Femur (tissue), 1 donor: ENCODE data around the gene ADAMTSL1.

Experiments
- DNase-seq: peaks from one replicate; pipeline ENCODE4 v3.0.0-alpha.2; 2017

Gene ADAMTSL1

DNA sequence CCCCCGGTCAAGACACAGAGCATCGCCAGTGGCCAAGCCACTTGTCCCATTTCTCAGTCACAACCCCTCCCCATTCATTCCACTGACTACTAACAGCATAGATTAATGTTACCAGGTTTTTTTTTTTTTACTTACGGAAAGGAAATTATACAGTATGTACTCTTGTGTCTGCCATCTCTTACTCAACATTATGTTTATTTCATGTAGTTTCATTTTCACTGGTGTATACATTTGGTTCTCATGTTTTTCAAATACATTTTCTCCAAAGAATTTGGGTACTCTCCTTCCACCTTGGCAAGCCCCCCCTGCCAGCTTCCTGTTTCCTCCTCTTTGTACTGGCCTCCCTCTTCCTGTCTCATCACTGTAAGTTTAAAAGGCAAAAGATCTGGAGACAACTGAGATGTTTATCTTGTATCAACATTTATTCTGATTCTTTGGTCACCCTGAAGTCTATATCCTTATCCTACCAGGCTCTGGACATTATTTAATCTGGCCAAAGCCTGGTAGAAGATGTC, 351.8 kb downstream of the ADAMTSL1 start:
- DNase-seq, result no peak

DNA sequence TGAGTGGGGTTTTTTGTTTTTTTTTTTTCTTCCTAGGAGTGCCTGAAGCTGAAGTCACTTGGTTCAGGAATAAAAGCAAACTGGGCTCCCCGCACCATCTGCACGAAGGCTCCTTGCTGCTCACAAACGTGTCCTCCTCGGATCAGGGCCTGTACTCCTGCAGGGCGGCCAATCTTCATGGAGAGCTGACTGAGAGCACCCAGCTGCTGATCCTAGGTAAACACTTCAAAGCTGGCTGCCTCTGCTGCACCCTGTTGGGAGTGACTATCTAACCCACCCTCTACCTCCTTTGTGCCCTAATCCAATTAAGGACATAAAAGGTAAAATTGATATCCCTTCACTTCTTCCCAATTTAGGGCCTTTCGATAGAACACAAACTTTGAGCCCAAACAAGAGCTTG, 352.3 kb downstream of the ADAMTSL1 start:
- no peak for DNase-seq

DNA sequence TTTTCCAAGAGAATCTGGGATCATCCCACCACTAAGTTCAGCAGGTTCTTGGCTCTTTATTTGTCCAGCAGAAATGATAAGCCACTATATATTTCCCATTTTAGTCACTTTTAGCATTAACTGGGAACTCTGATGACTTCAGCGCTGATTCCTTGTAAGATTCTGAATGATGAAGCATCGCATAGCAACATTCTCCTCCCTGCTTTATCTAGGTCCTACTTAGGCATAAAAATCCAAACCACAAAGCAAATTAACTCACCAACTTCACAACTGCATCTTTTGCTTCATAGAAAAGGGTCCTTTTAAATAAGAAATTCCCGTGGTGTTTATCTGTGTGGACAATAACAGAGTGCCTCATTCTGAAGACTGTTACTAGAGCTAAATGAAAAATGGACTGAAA, 355.1 kb downstream of the ADAMTSL1 start:
- no peak for DNase-seq

DNA sequence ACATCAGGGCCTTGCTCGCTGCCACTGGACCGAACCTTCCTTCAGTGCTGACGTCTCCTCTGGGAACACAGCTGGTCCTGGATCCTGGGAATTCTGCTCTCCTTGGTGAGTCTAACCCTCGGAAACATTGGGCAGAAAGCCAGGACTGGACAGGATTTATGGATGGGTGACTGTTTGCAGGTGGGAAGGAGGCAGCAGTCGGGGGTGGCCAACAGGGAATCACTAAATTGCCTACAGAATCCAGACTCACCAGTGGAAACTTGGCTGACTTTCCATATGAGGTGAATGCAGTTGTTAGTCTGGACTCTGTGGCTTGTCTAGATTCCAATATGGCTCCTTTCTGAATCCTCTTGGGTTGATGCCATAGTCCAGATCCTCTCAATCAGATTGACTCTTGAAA, 355.9 kb downstream of the ADAMTSL1 start:
- peak; percentile 47 for DNase-seq

DNA sequence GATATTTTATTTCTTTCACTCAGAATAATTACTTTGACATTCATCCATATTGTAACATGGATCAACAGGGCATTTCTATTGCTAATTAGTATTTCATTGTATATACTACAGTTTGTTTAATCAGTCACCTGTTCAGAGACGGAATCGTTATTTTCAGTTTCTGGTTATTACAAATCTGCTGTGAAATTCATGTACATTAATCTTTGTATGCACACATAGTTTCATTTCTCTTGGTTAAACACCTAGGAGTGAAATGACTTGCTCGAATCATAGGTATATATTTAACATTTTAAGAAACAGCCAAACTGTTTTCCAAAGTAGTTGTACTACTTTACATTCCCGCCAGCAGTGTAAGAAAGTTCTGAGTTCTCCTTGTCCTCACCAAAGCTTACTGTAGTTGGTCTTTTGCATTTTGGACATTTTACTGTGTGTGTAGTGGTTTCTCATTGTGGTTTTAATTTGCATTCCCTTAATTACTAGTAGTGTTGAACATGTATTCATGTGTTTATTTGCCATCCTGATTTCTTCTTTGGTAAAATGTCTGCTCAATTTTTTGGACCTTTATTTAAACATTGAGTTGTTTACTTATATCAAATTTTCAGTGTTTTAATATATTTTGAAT, 360.9 kb downstream of the ADAMTSL1 start:
- no peak for DNase-seq

DNA sequence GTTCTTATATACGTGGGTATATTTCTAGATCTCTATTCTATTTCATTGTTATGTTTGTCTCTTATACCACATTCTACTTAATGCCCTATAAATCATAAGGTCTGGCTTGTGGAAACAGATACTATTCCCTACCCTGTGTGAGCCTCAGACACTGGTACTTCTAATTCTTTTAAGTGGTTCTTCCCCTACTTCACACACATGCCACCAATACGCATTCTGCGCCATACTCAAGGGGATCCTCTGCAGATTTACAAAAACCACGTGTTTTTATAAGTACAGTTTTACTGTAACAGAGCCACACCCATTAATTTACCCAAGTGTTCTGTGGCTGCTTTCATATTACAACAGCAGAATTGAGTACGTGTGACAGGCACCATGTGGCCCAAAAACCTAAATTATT, 363.4 kb downstream of the ADAMTSL1 start:
- DNase-seq, result no peak

DNA sequence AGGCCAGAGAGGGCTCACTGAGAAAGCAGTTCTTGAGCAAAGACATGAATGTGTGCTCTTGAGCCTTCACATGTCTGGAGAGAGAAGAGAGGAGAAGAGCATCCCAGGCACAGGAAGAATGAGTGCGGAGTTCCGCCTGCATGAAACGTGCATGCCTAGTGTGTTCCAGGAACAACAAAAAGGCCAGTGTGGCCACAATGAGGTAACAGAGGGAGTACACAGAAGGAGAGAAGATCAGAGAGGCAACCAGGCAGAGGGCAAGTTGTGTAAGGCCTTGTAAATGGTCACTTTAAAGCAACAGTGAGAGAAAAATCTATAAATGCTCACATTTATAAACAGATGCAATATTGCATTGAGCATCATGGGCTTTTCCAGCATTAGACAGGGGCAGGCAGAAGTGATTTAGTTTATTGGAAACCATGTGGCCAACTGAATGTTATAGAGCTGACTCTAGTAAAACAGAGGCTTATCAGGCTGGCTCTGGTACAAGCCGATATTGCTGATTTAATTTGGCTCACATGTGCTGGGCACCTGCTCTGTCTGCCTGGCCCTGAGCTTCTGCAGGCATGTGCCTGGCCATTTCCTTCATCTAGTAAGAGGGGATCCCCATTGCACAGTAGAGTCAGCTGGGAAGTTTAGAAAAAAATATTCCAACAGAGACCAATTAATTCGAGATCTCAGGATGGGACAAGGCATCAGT, 373.8 kb downstream of the ADAMTSL1 start:
- no peak for DNase-seq

DNA sequence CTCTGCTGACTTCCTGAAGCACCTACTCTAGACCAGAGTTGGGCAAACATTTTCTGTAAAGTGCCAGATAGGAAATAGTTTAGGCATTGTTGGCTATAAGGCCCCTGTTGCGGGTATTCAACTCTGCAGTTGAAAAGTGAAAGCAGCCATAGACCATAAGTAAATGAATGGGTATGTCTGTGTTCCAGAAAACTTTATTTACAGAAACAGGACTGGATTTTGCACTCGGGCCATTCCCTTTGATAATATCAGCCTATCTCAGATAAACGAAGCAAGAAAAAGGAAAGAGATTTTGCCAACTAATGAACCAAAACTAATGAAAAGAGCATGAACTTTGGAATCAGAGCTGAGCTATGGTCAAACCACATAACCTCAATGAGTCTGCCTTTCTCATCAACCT, 374.7 kb downstream of the ADAMTSL1 start:
- no peak for DNase-seq

DNA sequence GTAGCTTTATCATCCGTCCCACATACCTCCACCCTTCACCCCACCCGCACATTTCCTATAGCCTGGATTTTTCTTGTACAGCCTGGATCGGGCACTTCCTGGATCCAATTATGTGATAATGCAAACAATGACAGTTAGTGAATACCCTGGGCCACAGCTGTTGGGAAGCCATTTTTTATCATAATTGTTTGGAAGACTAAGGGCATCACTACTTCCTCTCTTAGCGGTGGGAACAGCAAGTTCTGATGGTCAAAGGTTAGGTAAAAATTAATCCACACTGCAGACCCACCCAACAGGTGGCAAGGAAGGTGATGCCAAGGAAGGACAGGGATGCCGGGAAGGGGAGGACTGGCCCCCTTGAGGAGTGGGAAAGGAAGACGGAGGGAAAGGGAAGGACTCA, 375.3 kb downstream of the ADAMTSL1 start:
- DNase-seq, result no peak

DNA sequence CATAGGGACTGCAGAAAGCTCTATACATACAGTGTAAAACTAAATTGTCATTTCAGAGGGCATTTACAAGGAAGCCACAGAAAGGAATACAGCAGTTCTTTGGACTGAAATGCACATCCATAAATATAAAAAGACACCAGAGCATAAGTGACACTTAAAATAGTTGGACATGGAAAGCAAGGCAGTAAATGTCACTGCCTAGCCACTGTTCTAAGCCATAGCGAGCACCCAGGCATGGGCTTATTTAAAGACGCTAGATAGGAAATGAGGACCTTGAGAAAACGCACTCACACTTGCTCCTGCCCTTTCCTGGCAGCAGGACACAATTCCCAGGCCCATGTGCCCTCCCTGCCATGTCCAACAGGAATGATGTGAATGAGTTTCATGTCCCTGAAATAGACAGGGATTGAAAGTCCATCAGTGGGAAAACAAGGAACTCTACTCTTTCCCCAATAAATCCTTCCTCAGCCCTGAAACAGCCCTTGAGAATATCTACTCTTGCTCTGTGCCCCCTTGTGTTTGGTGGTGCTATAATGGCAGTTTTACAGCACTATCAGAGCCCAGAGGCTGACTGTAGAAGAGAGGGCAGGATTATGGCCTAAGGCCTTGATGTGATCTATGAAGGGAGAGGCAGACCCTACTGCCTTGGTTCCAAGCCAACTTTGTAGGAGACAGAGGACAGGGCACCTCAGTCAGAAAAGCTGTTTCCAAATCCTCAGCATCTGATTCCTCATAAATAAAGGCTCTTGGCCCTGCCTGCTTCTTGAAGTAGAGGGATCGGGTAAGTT, 376.1 kb downstream of the ADAMTSL1 start:
- DNase-seq, result peak; percentile 24

DNA sequence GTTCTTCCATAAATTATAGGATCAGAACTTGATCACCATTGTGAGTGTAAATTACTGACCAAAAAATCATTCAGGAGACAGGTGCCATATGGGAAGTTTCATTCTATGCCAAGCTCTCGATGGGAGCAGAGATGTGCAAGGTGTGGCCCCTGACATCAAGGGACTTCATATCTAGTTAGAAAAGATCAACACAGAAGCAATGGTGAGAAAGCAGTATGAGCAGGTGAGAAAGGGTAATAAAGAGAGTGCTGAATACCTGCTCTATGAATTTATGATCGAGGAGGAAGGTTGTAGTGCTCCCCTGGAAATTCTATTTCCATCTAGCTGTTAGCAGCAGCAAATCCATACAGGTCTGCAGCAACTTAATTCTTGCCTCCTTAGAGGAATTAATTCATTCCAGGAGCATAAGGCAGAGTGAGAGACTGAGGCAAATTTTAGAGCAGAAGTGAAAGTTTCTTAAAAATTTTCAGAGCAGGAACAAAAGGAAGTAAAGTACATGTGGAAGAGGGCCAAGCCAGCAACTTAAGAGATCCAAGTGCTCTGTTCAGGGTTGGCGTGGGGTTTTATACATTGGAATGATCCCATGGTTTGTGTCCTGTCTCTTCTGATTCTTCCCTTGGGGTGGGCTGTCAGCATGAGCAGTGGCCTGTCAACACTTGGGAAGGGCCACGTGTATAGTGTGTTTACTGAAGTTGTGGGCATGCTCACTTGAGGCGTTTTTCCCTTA, 377.3 kb downstream of the ADAMTSL1 start:
- DNase-seq, result no peak

DNA sequence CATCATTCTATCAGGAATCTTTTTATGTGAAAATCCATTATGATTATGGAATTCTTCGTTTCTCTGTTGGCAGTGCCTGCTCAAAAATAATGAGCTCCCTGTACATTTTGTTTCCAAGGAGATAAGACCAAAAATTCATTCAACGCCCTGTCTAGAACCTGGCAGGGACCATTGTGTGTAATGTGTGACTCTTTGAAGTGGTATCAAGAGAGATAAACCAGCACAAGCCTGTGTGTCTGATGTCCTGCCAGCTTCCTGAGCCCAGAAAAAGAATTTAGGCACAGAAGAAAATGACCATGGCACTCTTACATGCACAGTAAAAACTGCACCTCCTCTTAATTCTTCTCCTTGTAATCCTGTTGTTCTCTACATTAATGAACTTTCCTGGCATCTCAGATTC, 381.7 kb downstream of the ADAMTSL1 start:
- no peak for DNase-seq

DNA sequence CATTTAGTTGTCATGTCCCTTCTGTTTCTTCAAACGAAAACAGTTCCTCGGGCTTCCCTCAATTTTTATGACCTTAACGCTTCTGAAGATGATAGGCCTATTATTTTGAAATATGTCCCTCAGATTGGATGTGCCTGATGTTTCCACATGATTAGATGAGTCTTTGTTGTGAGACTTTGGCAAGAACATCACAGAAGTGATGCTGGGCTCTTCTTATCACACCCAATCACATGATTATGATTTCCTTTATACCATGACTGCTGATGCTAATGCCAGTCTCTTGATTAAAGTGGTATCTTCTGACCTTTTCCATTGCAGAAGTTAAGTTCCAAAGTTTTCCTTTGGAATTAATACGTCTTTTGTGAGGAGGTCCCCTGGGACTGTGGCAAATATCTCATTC, 383.4 kb downstream of the ADAMTSL1 start:
- no peak for DNase-seq

DNA sequence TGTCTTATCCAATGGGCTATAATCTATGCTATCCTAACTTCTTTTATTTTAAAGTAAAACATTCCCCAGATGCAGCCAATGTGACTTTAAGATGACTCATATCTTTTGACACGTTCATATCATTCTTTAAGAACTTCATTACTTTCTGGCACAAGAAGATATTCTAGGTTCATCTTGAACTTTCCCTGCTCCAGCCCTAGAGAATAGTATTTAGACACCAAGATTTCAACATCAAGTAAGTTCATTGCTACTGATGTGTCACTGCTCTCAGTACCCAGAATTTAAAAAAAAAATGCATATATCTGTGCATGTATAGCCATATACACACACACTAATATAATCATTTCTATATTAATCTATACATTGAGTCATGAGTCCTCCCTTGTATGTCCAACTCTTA, 383.8 kb downstream of the ADAMTSL1 start:
- no peak for DNase-seq

DNA sequence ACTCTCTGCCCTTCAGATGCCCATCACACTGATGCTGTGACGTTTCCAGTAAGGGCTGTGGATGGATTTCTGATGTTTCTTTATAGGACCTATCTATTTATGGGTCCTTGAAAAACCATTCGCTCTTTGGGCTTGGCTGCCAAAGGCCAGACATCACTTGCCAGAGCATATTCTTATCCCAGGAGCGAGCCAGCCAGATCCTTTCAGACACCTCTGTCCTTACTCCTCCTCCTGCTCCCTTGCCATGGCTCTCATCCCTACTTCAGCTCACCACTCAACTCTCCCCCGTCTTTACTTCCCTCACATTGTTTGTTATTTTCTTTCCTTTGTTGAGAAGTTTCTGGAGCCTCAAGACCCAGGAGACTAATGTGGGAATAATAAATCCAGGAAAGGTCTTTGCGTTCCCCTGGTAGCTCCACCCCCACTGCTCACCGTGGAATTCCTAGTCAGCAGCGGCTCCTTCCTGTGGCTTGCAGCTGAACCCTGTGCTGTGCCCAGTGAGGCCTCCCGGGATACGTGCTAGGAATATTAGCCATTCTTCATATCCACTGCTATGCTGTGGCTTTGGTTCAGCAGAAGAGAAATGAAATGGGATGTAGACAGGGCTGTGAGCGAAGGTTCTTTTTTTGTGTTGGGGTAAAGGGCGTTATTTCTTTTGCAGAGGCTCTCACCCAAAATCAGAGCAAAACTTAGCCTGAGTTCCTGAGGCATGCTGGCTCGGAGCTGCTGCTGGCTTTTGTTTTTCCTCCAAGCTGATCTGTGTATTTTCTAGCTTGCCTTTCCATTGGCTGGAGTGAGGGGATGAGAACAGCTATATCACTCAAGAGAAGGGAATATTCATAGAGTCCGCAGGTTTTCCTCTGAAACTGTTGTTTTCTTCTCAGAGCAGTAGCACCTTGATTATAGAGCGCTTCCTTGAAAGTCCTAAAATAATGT, 387.9 kb downstream of the ADAMTSL1 start:
- DNase-seq, result peak; percentile 90

DNA sequence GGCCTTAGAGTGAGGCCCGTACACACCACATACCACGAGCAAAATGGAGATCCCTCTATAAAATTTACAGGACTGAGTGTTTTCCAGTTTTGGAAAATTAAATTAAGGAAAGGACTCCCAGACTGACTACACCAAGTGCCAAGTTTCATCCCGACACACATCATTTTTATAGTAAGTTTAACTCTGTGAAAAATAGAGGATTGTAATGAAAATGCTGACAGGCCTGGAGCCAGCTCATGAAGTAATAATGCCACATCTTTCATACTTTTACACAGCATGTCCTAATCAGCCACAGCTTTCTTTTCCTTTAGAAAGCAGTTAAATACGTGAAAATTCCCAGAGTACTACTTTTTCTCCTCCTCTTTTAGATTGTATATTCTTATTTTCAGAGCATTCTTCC, 389.8 kb downstream of the ADAMTSL1 start:
- peak; percentile 34 for DNase-seq

DNA sequence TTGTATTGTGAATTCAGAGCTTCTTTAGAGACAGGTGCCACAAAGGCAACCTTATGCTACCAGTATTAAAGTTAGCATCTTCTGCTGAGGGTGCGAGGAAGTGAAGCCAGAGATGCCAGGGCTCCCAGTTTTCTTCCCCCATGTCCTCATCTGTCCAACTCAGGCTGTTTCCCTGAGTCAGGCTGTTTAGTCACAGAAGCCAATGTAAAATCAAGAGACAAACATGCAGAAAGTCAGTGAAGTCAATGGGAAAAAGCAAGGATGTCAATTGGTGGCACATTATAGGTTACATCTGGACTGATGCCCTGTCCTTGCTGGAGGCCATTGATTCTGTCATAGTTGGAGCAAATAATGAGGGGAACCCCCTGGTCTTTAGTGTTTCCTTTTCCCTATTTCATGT, 390.6 kb downstream of the ADAMTSL1 start:
- DNase-seq, result no peak

DNA sequence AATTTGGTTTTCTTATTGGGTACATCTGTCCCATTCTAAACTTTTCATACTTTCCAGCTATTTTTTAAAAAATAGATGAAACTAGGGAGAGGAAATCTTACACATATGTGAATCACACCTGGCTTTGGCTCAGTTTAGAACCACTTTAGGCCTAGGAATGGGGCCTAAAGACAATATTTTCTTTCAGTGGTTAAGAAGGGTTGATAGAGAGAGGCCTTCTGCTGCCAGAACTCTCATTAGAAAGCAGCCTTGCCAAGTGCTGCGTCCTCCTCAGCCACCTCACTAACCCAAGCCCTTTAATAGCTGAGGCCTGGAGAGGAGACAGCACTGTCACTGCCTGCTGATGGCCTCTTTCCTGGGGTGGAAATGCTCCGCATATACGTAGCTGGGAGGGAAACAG, 391.6 kb downstream of the ADAMTSL1 start:
- DNase-seq, result no peak

DNA sequence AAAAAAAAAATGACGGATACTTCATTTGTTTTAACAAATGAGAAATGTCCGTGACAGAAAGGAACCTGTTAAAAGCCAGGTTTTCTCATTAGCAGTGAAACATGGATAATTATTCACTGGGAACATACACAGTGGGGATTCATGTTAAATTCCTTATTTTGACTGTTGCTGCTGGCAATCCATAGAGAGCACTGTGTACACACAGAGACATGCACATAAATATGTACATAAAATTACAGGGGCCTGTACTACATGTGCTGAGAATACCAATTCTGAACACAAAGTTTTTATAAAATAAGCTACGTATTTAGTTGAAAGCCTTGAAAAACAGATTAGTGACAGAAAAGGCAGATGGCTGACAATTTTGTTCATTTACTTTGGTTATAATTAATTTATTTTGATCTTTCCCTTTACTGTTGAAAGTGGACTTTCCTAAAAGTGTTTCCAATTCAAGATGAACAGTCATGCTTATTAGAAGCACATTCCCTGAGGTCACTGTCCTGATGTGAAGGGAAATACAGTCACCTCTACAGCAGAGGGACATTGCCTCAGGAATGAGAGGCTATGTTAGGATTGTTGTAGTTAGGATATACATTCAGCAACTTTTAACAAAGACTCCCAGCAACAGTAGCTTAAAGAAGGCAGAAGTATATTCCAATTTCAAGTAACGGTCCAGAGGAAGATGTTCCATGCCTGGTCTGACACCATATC, 392.3 kb downstream of the ADAMTSL1 start:
- DNase-seq, result no peak

DNA sequence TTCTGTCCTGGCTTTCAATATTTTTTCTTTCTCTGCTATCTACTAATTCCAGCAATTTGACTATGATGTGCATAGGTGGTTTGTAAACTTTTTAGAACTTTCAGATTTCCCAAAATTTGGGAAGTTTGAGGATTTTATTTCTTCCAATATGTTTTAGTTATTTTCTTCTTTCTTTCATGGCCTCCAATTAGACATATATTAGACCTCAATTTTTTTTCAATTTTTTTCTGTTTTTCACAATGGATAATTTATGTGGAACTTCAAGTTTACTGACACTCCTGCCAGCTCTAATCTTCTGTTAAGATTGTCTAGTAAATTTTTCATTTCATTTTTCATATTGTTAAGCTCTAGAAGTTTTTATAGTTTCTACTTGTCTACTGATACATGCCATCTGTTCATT, 395.8 kb downstream of the ADAMTSL1 start:
- DNase-seq, result no peak

DNA sequence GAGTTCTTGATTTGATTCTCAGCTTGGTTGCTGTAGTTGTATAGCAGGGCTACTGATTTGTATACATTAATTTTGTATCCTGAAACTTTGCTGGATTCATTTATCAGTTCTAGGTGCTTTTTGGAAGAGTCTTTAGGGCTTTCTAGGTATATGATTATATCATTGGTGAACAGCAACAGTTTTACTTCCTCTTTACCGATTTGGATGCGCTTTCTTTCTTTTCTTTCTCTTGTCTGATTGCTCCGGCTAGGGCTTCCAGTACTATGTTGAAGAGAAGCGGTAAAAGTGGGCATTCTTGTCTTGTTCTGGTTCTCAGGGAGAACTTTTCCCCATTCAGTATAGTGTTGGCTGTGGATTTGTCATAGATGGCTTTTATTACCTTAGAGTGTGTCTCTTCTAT, 400.1 kb downstream of the ADAMTSL1 start:
- DNase-seq, result no peak
